ENCODE measurements around the gene HEATR5A.
"Not testable (repeated sequence)": the region's sequence is repeated elsewhere in the genome, so short reads cannot be mapped to it uniquely, and the experiment has no call there.

The HEATR5A gene

GRCh38 chr14:31320922-31321766, 99.2 kb downstream of the HEATR5A start:
- DNase-seq = no peak

GRCh38 chr14:31320216-31320615, 100.1 kb downstream of the HEATR5A start:
- DNase-seq = no peak

- no peak for DNase-seq
These were observed 100.6 kb downstream of the HEATR5A start for GRCh38 chr14:31319701-31320100.

GRCh38 chr14:31312934-31313333, 107.4 kb downstream of the HEATR5A start:
- DNase-seq = no peak

- not testable (repeated sequence) for DNase-seq
These were observed 108.0 kb downstream of the HEATR5A start for GRCh38 chr14:31312370-31312769.

GRCh38 chr14:31307618-31308017, 112.7 kb downstream of the HEATR5A start:
- DNase-seq = no peak

GRCh38 chr14:31307198-31307597, 113.2 kb downstream of the HEATR5A start:
- no peak for DNase-seq

- no peak for DNase-seq
These were observed 116.7 kb downstream of the HEATR5A start for GRCh38 chr14:31303654-31304053.

- no peak for DNase-seq
These were observed 119.5 kb downstream of the HEATR5A start for GRCh38 chr14:31300883-31301282.

- DNase-seq = no peak
These were observed 120.1 kb downstream of the HEATR5A start for GRCh38 chr14:31300296-31300695.

GRCh38 chr14:31297701-31298344, 122.5 kb downstream of the HEATR5A start:
- DNase-seq = no peak

- DNase-seq = no peak
These were observed 123.2 kb downstream of the HEATR5A start for GRCh38 chr14:31297112-31297511.

GRCh38 chr14:31294746-31295405, 125.5 kb downstream of the HEATR5A start:
- DNase-seq = no peak

GRCh38 chr14:31292937-31293616, 127.3 kb downstream of the HEATR5A start:
- no peak for DNase-seq

- DNase-seq = no peak
These were observed 129.1 kb downstream of the HEATR5A start for GRCh38 chr14:31291210-31291609.

- DNase-seq = no peak
These were observed 132.9 kb downstream of the HEATR5A start for GRCh38 chr14:31287294-31287972.

GRCh38 chr14:31286456-31287293, 133.7 kb downstream of the HEATR5A start:
- DNase-seq = no peak

- no peak for DNase-seq
These were observed 136.6 kb downstream of the HEATR5A start for GRCh38 chr14:31283578-31284252.

- no peak for DNase-seq
These were observed 137.2 kb downstream of the HEATR5A start for GRCh38 chr14:31283153-31283552.

GRCh38 chr14:31280871-31281220, 139.5 kb downstream of the HEATR5A start:
- no peak for DNase-seq

Data from activated CD4-positive, alpha-beta T cell treated with anti-CD3 and anti-CD28 coated beads for 4 hours (primary cell).